Left kidney (tissue), 8 donors: Measurements from ENCODE around the gene TGFBR1. TPM values are rescaled to one million over a fixed set of nuclear protein-coding genes. Genes with fewer than 3 reads are reported as not detected.
A peak's percentile ranks its signal among the peaks of the same experiment; 100 is the strongest.

Experiments used
- DNase-seq: peaks from one replicate; pipeline ENCODE4 v3.0.0-alpha.2; 2013
- long read RNA-seq, 8 donors: transcript quantifications; one replicate each; lab custom pipeline, GENCODE V29; 2026
- polyA plus RNA-seq: library from polyadenylated mRNA; unstranded; fragments of 120-200 nt; gene quantifications from one replicate; pipeline ENCODE4 v1.2.1, GENCODE V29; 2013; ENCODE audit not compliant: insufficient read length

The TGFBR1 gene
- 56.2 TPM for polyA plus RNA-seq
- long read RNA-seq, donor 1, full-length matches to known transcripts, result 18 of 18 reads
- long read RNA-seq, donor 1, partial matches to known transcripts, result 0 of 18 reads
- long read RNA-seq, donor 1, other reads (novel, unspliced or antisense), result 0 of 18 reads
- long read RNA-seq, donor 2, full-length matches to known transcripts, result 8 of 8 reads
- long read RNA-seq, donor 2, partial matches to known transcripts, result 0 of 8 reads
- long read RNA-seq, donor 2, other reads (novel, unspliced or antisense), result 0 of 8 reads
- long read RNA-seq, donor 3, full-length matches to known transcripts, result 7 of 7 reads
- long read RNA-seq, donor 3, partial matches to known transcripts, result 0 of 7 reads
- long read RNA-seq, donor 3, other reads (novel, unspliced or antisense), result 0 of 7 reads
- long read RNA-seq, donor 4, result 0 reads
- long read RNA-seq, donor 5, full-length matches to known transcripts, result 3 of 3 reads
- long read RNA-seq, donor 5, partial matches to known transcripts, result 0 of 3 reads
- long read RNA-seq, donor 5, other reads (novel, unspliced or antisense), result 0 of 3 reads
- long read RNA-seq, donor 6, full-length matches to known transcripts, result 8 of 8 reads
- long read RNA-seq, donor 6, partial matches to known transcripts, result 0 of 8 reads
- long read RNA-seq, donor 6, other reads (novel, unspliced or antisense), result 0 of 8 reads
- long read RNA-seq, donor 7, full-length matches to known transcripts, result 6 of 6 reads
- long read RNA-seq, donor 7, partial matches to known transcripts, result 0 of 6 reads
- long read RNA-seq, donor 7, other reads (novel, unspliced or antisense), result 0 of 6 reads
- long read RNA-seq, donor 8, full-length matches to known transcripts, result 3 of 3 reads
- long read RNA-seq, donor 8, partial matches to known transcripts, result 0 of 3 reads
- long read RNA-seq, donor 8, other reads (novel, unspliced or antisense), result 0 of 3 reads

GRCh38 chr9:99104459-99105151 lies at the start of gene TGFBR1:
Gene TGFBR1, plus strand, starts transcription at chr9:99105113. Its CDS starts 93 bp downstream, at chr9:99105206.
- peak; percentile 92 for DNase-seq

- no peak for DNase-seq
Observed at GRCh38 chr9:99055384-99055783, 49.5 kb upstream of the TGFBR1 start.

GRCh38 chr9:99056186-99056585 lies 48.7 kb upstream of the TGFBR1 start:
- DNase-seq, result no peak

GRCh38 chr9:99056886-99057664 lies 47.8 kb upstream of the TGFBR1 start:
- no peak for DNase-seq

- no peak for DNase-seq
Observed at GRCh38 chr9:99057665-99058625, 47.0 kb upstream of the TGFBR1 start.

- DNase-seq, result no peak
Observed at GRCh38 chr9:99058964-99059921, 45.7 kb upstream of the TGFBR1 start.

- no peak for DNase-seq
Observed at GRCh38 chr9:99060621-99061020, 44.3 kb upstream of the TGFBR1 start.

- DNase-seq, result no peak
Observed at GRCh38 chr9:99062549-99062948, 42.4 kb upstream of the TGFBR1 start.

GRCh38 chr9:99063522-99063921 lies 41.4 kb upstream of the TGFBR1 start:
- DNase-seq, result no peak

- no peak for DNase-seq
Observed at GRCh38 chr9:99066571-99066970, 38.3 kb upstream of the TGFBR1 start.

GRCh38 chr9:99069075-99069474 lies 35.8 kb upstream of the TGFBR1 start:
- DNase-seq, result no peak

- DNase-seq, result no peak
Observed at GRCh38 chr9:99069546-99069945, 35.4 kb upstream of the TGFBR1 start.

- DNase-seq, result no peak
Observed at GRCh38 chr9:99070681-99071080, 34.2 kb upstream of the TGFBR1 start.

GRCh38 chr9:99071313-99072039 lies 33.4 kb upstream of the TGFBR1 start:
- no peak for DNase-seq

- DNase-seq, result no peak
Observed at GRCh38 chr9:99072040-99072394, 32.9 kb upstream of the TGFBR1 start.

GRCh38 chr9:99073347-99073746 lies 31.6 kb upstream of the TGFBR1 start:
- no peak for DNase-seq

GRCh38 chr9:99073985-99074901 lies 30.7 kb upstream of the TGFBR1 start:
- DNase-seq, result no peak
